Adrenal gland (tissue), 12 donors: ENCODE data around the gene DOCK6. TPM values are rescaled to one million over a fixed set of nuclear protein-coding genes. Genes with fewer than 3 reads are reported as not detected.
A peak's percentile ranks its signal among the peaks of the same experiment; 100 is the strongest.

Experiments used
- DNase-seq, 7 donors: peaks; one replicate each; pipeline ENCODE4 v3.0.0-alpha.2; 2019 to 2020
- H3K27ac ChIP-seq, 5 donors: fragments of 200-600 bp; sonication (generic) in 4 of 5; 1 replicate in 3 of 5; 2 replicates in 2 of 5; pipeline versions ENCODE4 v1.5.1 to v1.8.0; 2016 to 2020; ENCODE audit warnings: mild to moderate bottlenecking in 1 of 5
- H3K27me3 ChIP-seq: fragments of 200-600 bp; 2 replicates; pipeline ENCODE4 v1.8.0; 2021
- H3K36me3 ChIP-seq, 2 donors: fragments of 200-600 bp; replicated peaks in 1 of 2; 1 replicate in 1 of 2; 2 replicates in 1 of 2; pipeline versions ENCODE4 v1.5.1 to v1.8.0; 2018 to 2022
- H3K4me1 ChIP-seq, 2 donors: fragments of 200-600 bp; replicated peaks in 1 of 2; 1 replicate in 1 of 2; 2 replicates in 1 of 2; pipeline versions ENCODE4 v1.5.1 to v1.8.0; 2018 to 2021
- H3K4me3 ChIP-seq, 4 donors: fragments of 200-600 bp; sonication (generic) in 3 of 4; one replicate each; pipeline ENCODE4 v1.5.1; 2016 to 2018
- H3K9me3 ChIP-seq, 3 donors: fragments of 200-600 bp; sonication (generic) in 1 of 3; replicated peaks in 1 of 3; 1 replicate in 2 of 3; 2 replicates in 1 of 3; pipeline versions ENCODE4 v1.5.1 to v1.8.0; 2016 to 2021
- CTCF ChIP-seq, 6 experiments: fragments of 450-650 bp in 4 of 6; fragments of 200-600 bp in 2 of 6; sonication (generic) in 1 of 6; IDR thresholded peaks; 1 replicate in 5 of 6; 2 replicates in 1 of 6; pipeline versions ENCODE4 v1.5.1 to v1.8.0; 2016 to 2021; ENCODE audit warnings: antibody characterized with exemption in 6 of 6, mild to moderate bottlenecking in 2 of 6, moderate library complexity in 1 of 6
- POLR2A ChIP-seq, 2 donors: fragments of 450-650 bp; IDR thresholded peaks; one replicate each; pipeline ENCODE4 v1.6.1; 2017; ENCODE audit warnings: antibody characterized with exemption in 2 of 2, mild to moderate bottlenecking in 2 of 2, moderate library complexity in 1 of 2
- WGBS, 4 donors: extraction: QIAGEN DNeasy Blood & Tissue Kit in 2 of 4; methylation state at CpG; one replicate each; pipeline versions ENCODE4 v1.1.5 to v1.1.7; 2013 to 2017; 5-methylcytosine and 5-hydroxymethylcytosine counted together
- intact Hi-C, 2 donors: fragments of 100-400 bp; cut with DNase I; formaldehyde crosslinking; loops; one replicate each; pipeline versions ENCODE4 v1.14.1 to v1.15.0; 2022 to 2023
- polyA plus RNA-seq, 3 donors: library from polyadenylated mRNA; stranded (reverse); fragments of 200-250 nt in 2 of 3; fragments of 350-450 nt in 1 of 3; fragmentation: Illumina TruSeq in 1 of 3; extraction: RNeasy Lipid Tissue Mini Kit (QIAGEN cat#74804) in 1 of 3; gene quantifications; one replicate each; pipeline ENCODE4 v1.2.3, GENCODE V29; 2013 to 2014
- total RNA-seq, 9 donors: library from RNA; depleted of rRNA in 4 of 9; stranded (reverse); fragments of >200 nt in 4 of 9; fragments of 120-200 nt in 1 of 9; fragmentation: NEBNext Ultra II Directional in 1 of 9; extraction: Animal tissue kit (Norgen Biotek cat#: 25700) in 1 of 9; gene quantifications; one replicate each; pipeline versions ENCODE4 v1.1.0 to v1.2.4, GENCODE V29; 2013 to 2023
- donor health status: healthy with polysubstance abuse.
- donor health status: Bipolar disorder and iron deficiency.
- donor health status: DM: yes; HTN: yes; CAD: no.
- donor health status: DM: no; HTN: no; CAD: no.
- donor health status: DM: no; HTN: no; CAD: no.
- donor health status: DM: yes; HTN: yes; CAD: no.

The DOCK6 gene
- total and polyA plus RNA-seq, 12 donors = 4.5 to 152 (median 38.3) TPM

- WGBS, 4 donors = 87 to 91% (median 88%) methylated on average over 5 to 10 of the region's 10 CpGs
- H3K4me1 ChIP-seq = peaks cover 3 to 6% of the 10 kb centered on the region in 2 donors
- H3K36me3 ChIP-seq = no peaks in the 10 kb centered on the region
- no peaks in the 10 kb centered on the region for H3K27me3 ChIP-seq
- intact Hi-C loops = no loop called here
- no peak for DNase-seq
- H3K9me3 ChIP-seq = no peaks in the 10 kb centered on the region
- H3K4me3 ChIP-seq = no peak overlapping the region
- peak overlapping the region in 1 of 5 donors; percentile 20 for H3K27ac ChIP-seq
- TF ChIP-seq CTCF (IDR thresholded peaks at IDR 0.05) (no peak), POLR2A (IDR thresholded peaks at IDR 0.05) (no peak)
Measured at GRCh38 chr19:11267316-11268085, 5.2 kb upstream of the DOCK6 start.

GRCh38 chr19:11265785-11266236 is 3.5 kb upstream of the DOCK6 start:
- Histone ChIP-seq H3K4me3 (no peak overlapping the region), H3K27ac (no peak overlapping the region), H3K27me3 (no peaks in the 10 kb centered on the region), H3K4me1 (peaks cover 4 to 10% of the 10 kb centered on the region in 2 donors), H3K36me3 (no peaks in the 10 kb centered on the region), H3K9me3 (no peaks in the 10 kb centered on the region)
- intact Hi-C loops = no loop called here
- DNase-seq = no peak
- 73 to 76% (median 75%) methylated on average over 8 to 11 of the region's 11 CpGs for WGBS, 4 donors
- TF ChIP-seq POLR2A (IDR thresholded peaks at IDR 0.05) (no peak), CTCF (IDR thresholded peaks at IDR 0.05) (no peak)

- H3K27ac ChIP-seq = peak overlapping the region in 1 of 5 donors; percentile 67
- WGBS, 4 donors = 84 to 94% (median 90%) methylated on average over 4 to 6 of the region's 6 CpGs
- peaks cover 4 to 10% of the 10 kb centered on the region in 2 donors for H3K4me1 ChIP-seq
- no peaks in the 10 kb centered on the region for H3K36me3 ChIP-seq
- DNase-seq = no peak
- TF ChIP-seq CTCF (IDR thresholded peaks at IDR 0.05) (no peak), POLR2A (IDR thresholded peaks at IDR 0.05) (no peak)
- H3K27me3 ChIP-seq = no peaks in the 10 kb centered on the region
- no peaks in the 10 kb centered on the region for H3K9me3 ChIP-seq
- intact Hi-C loops = no loop called here
- no peak overlapping the region for H3K4me3 ChIP-seq
Measured at GRCh38 chr19:11265177-11265784, 3.0 kb upstream of the DOCK6 start.

GRCh38 chr19:11264452-11265176 is 2.3 kb upstream of the DOCK6 start:
- TF ChIP-seq POLR2A (IDR thresholded peaks at IDR 0.05) (no peak), CTCF (IDR thresholded peaks at IDR 0.05) (no peak)
- H3K27me3 ChIP-seq = no peaks in the 10 kb centered on the region
- peak in 3 of 7 donors; percentile 32 to 65 (median 36) for DNase-seq
- no peaks in the 10 kb centered on the region for H3K36me3 ChIP-seq
- 71 to 83% (median 74%) methylated on average over 17 to 19 of the region's 19 CpGs for WGBS, 4 donors
- H3K4me3 ChIP-seq = no peak overlapping the region
- H3K9me3 ChIP-seq = no peaks in the 10 kb centered on the region
- peaks cover 4 to 10% of the 10 kb centered on the region in 2 donors for H3K4me1 ChIP-seq
- H3K27ac ChIP-seq = peak overlapping the region in 1 of 5 donors; percentile 67
- intact Hi-C loops = no loop called here
